A549 (cell line): ENCODE measurements around the gene ARL1. TPM values are rescaled to one million over a fixed set of nuclear protein-coding genes. Genes with fewer than 3 reads are reported as not detected.

Experiments
- ATAC-seq, 2 experiments: fragments of 200-7000 bp in 1 of 2; fragments of >200 bp in 1 of 2; cut with Nextera tagmentation in 1 of 2; cut with Tn5 transposase in 1 of 2; 3 replicates each; pipeline versions ENCODE4 v1.8.0 to v1.9.1; 2018 to 2020; ENCODE audit warnings: mild to moderate bottlenecking in 1 of 2, moderate library complexity in 1 of 2
- CTCF ChIA-PET: fragments of 300-600 bp; sonication (Branson Sonifier 250); formaldehyde crosslinking; extraction: SDS; loops from one replicate; lab custom pipeline; 2021; ENCODE audit warnings: antibody characterized with exemption, inconsistent platforms; lab: Yijun Ruan, JAX
- POLR2A ChIA-PET: fragments of 350-600 bp; formaldehyde crosslinking; extraction: SDS; loops from one replicate; lab custom pipeline; 2021; ENCODE audit warnings: antibody characterized with exemption, inconsistent platforms; lab: Yijun Ruan, JAX
- DNase-seq, 2 experiments: peaks; one replicate each; pipeline versions ENCODE4 v3.0.0 to v3.0.0-alpha.2; 2011 to 2016; ENCODE audit warnings: low read depth in 1 of 2, low spot score in 1 of 2
- FAIRE-seq: peaks from 2 replicates; lab custom pipeline; 2011; peaks lifted over from hg19 to GRCh38; lab: Jason Lieb, UNC
- H3K27ac ChIP-seq, 2 experiments: fragments of >200 bp; sonication (Bioruptor Twin); formaldehyde crosslinking; 3 replicates each; pipeline ENCODE4 v1.5.1; 2016 to 2017
- H3K4me1 ChIP-seq: fragments of >200 bp; sonication (Bioruptor Twin); formaldehyde crosslinking; 3 replicates; pipeline ENCODE4 v1.6.1; 2016
- H3K4me2 ChIP-seq: fragments of >200 bp; sonication (Bioruptor Twin); formaldehyde crosslinking; 3 replicates; pipeline ENCODE4 v1.6.1; 2016
- H3K4me3 ChIP-seq: fragments of >200 bp; sonication (Bioruptor Twin); formaldehyde crosslinking; 3 replicates; pipeline ENCODE4 v1.5.1; 2016
- H3K9me3 ChIP-seq: fragments of >200 bp; sonication (Bioruptor Twin); formaldehyde crosslinking; 3 replicates; pipeline ENCODE4 v1.6.1; 2016
- BCL3 ChIP-seq: fragments of >200 bp; sonication (Bioruptor Twin); formaldehyde crosslinking; IDR thresholded peaks from 3 replicates; pipeline ENCODE4 v1.6.1; 2016
- BHLHE40 ChIP-seq: IDR thresholded peaks from 2 replicates; pipeline ENCODE4 v1.6.1; 2012; ENCODE audit warnings: low read depth, low read length, inconsistent platforms
- CEBPB ChIP-seq, 2 experiments: fragments of >200 bp in 1 of 2; sonication (Bioruptor Twin) in 1 of 2; formaldehyde crosslinking in 1 of 2; IDR thresholded peaks; 2 replicates each; pipeline ENCODE4 v1.6.1; 2012 to 2016
- CHD2 ChIP-seq: fragments of 150-350 bp; IDR thresholded peaks from 2 replicates; pipeline ENCODE4 v1.6.1; 2014; ENCODE audit warnings: low read length; ENCODE audit not compliant: partially characterized antibody
- CHD4 ChIP-seq: fragments of 200-600 bp; sonication (generic); IDR thresholded peaks from 2 replicates; pipeline ENCODE4 v1.6.1; 2016; ENCODE audit warnings: antibody characterized with exemption, mild to moderate bottlenecking, borderline replicate concordance
- CTCF ChIP-seq: fragments of >200 bp; sonication (Bioruptor Twin); formaldehyde crosslinking; IDR thresholded peaks from 3 replicates; pipeline ENCODE4 v1.5.1; 2016
- EHF ChIP-seq: fragments of 250-450 bp; sonication (Bioruptor Pico); IDR thresholded peaks from 2 replicates; pipeline ENCODE4 v1.5.0; 2020; ENCODE audit warnings: mild to moderate bottlenecking
- FOXS1 ChIP-seq: fragments of 250-450 bp; sonication (Bioruptor Pico); IDR thresholded peaks from 2 replicates; pipeline ENCODE4 v1.5.0; 2020; ENCODE audit warnings: mild to moderate bottlenecking, moderate library complexity
- HDAC2 ChIP-seq: fragments of 200-600 bp; sonication (generic); IDR thresholded peaks from 2 replicates; pipeline ENCODE4 v1.6.1; 2016
- HEYL ChIP-seq: fragments of 250-450 bp; sonication (Bioruptor Pico); IDR thresholded peaks from 2 replicates; pipeline ENCODE4 v1.8.0; 2021; ENCODE audit warnings: mild to moderate bottlenecking, moderate library complexity
- HMGXB4 ChIP-seq: fragments of 250-450 bp; sonication (Bioruptor Pico); IDR thresholded peaks from 2 replicates; pipeline ENCODE4 v1.5.0; 2021; ENCODE audit warnings: mild to moderate bottlenecking, moderate library complexity, borderline replicate concordance
- HOXA7 ChIP-seq: fragments of 250-450 bp; sonication (Bioruptor Pico); IDR thresholded peaks from 2 replicates; pipeline ENCODE4 v1.5.0; 2020; ENCODE audit warnings: mild to moderate bottlenecking, moderate library complexity
- JUN ChIP-seq, 2 experiments: fragments of >200 bp; sonication (Bioruptor Twin); formaldehyde crosslinking; IDR thresholded peaks; 2 replicates in 1 of 2; 3 replicates in 1 of 2; pipeline ENCODE4 v1.6.1; 2016 to 2017
- MYC ChIP-seq: IDR thresholded peaks from 2 replicates; pipeline ENCODE4 v1.6.1; 2012; ENCODE audit warnings: mild to moderate bottlenecking, inconsistent platforms, low read length, improper control_type of control experiment, borderline replicate concordance
- PHF8 ChIP-seq: fragments of 200-600 bp; sonication (generic); IDR thresholded peaks from 2 replicates; pipeline ENCODE4 v1.6.1; 2016; ENCODE audit warnings: low read depth, mild to moderate bottlenecking, antibody characterized with exemption, moderate library complexity, borderline replicate concordance
- POLR2A ChIP-seq: IDR thresholded peaks from 2 replicates; pipeline ENCODE4 v1.6.1; 2012; ENCODE audit warnings: mild to moderate bottlenecking, low read length
- SREBF2 ChIP-seq: fragments of 450-650 bp; IDR thresholded peaks from 2 replicates; pipeline ENCODE4 v1.6.1; 2014; ENCODE audit warnings: mild to moderate bottlenecking, moderate library complexity
- TFCP2L1 ChIP-seq: fragments of 250-450 bp; sonication (Bioruptor Pico); IDR thresholded peaks from 2 replicates; pipeline ENCODE4 v1.5.0; 2021; ENCODE audit warnings: mild to moderate bottlenecking
- TP53 ChIP-seq: fragments of 250-450 bp; sonication (Bioruptor Pico); IDR thresholded peaks from 2 replicates; pipeline ENCODE4 v1.5.0; 2021; ENCODE audit warnings: mild to moderate bottlenecking, moderate library complexity
- ZC3H11A ChIP-seq: fragments of 450-650 bp; IDR thresholded peaks from 2 replicates; pipeline ENCODE4 v1.6.1; 2014; ENCODE audit warnings: antibody characterized with exemption, mild to moderate bottlenecking
- ZNF302 ChIP-seq: fragments of 250-450 bp; sonication (Bioruptor Pico); IDR thresholded peaks from 2 replicates; pipeline ENCODE4 v1.9.0; 2021; ENCODE audit warnings: inconsistent platforms, mild to moderate bottlenecking, moderate library complexity
- ZSCAN20 ChIP-seq: fragments of 250-450 bp; sonication (Bioruptor Pico); IDR thresholded peaks from 2 replicates; pipeline ENCODE4 v1.8.0; 2022; ENCODE audit warnings: mild to moderate bottlenecking, moderate library complexity
- WGBS: methylation state at CpG from one replicate; pipeline ENCODE4 v1.1.6; 2017; ENCODE audit errors: missing lambda C conversion rate; 5-methylcytosine and 5-hydroxymethylcytosine counted together
- polyA plus RNA-seq, 4 experiments: library from polyadenylated mRNA; depleted of rRNA in 3 of 4; stranded (reverse); fragments of >200 nt; fragmentation: RNase III in 1 of 4; extraction: RNeasy Plus Mini Kit Qiagen cat#74134 plus additional on column Dnase treatment in 1 of 4; gene quantifications; 2 replicates in 3 of 4; 3 replicates in 1 of 4; pipeline ENCODE4 v1.2.3, GENCODE V29; 2011 to 2017

The ARL1 gene
- polyA plus RNA-seq, 2 of the 4 experiments (the other 2 are of a cell fraction): 70.3 to 141 TPM

- FAIRE-seq: no peak
- no peak for DNase-seq
- POLR2A ChIA-PET: no interaction called here
- CTCF ChIA-PET: no interaction called here
- Histone ChIP-seq H3K4me2 (no peak overlapping the region), H3K4me1 (no peaks in the 10 kb centered on the region), H3K27ac (no peak overlapping the region), H3K4me3 (no peak overlapping the region), H3K9me3 (no peaks in the 10 kb centered on the region)
- ATAC-seq: no peak
- 95% methylated on average over 1 of the region's 1 CpG for WGBS
- TF ChIP-seq PHF8 (no peak), BHLHE40 (no peak), FOXS1 (CRISPR knock-in tag) (no peak), HMGXB4 (CRISPR knock-in tag) (no peak), HOXA7 (no peak), BCL3 (no peak)
Measured at GRCh38 chr12:101372431-101372830, 35.1 kb downstream of the ARL1 start.

GRCh38 chr12:101368016-101368415 lies 39.6 kb downstream of the ARL1 start:
- ATAC-seq (no peak), DNase-seq (no peak), FAIRE-seq (no peak)
- Histone ChIP-seq H3K4me1 (no peaks in the 10 kb centered on the region), H3K9me3 (no peaks in the 10 kb centered on the region), H3K27ac (no peak overlapping the region), H3K4me2 (no peak overlapping the region)
- POLR2A ChIA-PET: no interaction called here
- WGBS: 91% methylated on average over 6 of the region's 6 CpGs
- TF ChIP-seq JUN (IDR thresholded peaks at IDR 0.05) (no peak), TFCP2L1 (CRISPR knock-in tag) (no peak), POLR2A (no peak), CHD4 (no peak), EHF (CRISPR knock-in tag) (no peak), CHD2 (no peak), CTCF (no peak), ZSCAN20 (no peak), HOXA7 (no peak), MYC (no peak), TP53 (CRISPR knock-in tag) (no peak), HDAC2 (no peak), HEYL (CRISPR knock-in tag) (no peak), ZNF302 (CRISPR knock-in tag) (no peak), ZC3H11A (no peak)
- TF ChIP-seq, all 56 proteins: peak for 0
- CTCF ChIA-PET: interaction anchor here (0.6 kb wide), 1 partner anchor 16 kb away, joined by 5 read pairs; no protein-coding TSS in a partner anchor
- H3K4me3 ChIP-seq: no peak overlapping the region

- no peak for ATAC-seq
Measured at GRCh38 chr12:101361455-101361854, 46.1 kb downstream of the ARL1 start.

More at GRCh38 chr12:101361455-101361854, 46.1 kb downstream of the ARL1 start:
- CTCF ChIA-PET: interaction anchor here (1.0 kb wide), 1 partner anchor 38 kb away, joined by 3 read pairs; no protein-coding TSS in a partner anchor
- POLR2A ChIA-PET: no interaction called here
- TF ChIP-seq ZC3H11A (peak; percentile 97), SREBF2 (no peak), CEBPB (IDR thresholded peaks at IDR 0.05) (no peak)
- no peaks in the 10 kb centered on the region for H3K9me3 ChIP-seq
- no peak overlapping the region for H3K27ac ChIP-seq
- FAIRE-seq (no peak), DNase-seq (no peak)
- H3K4me2 ChIP-seq: no peak overlapping the region
- no peaks in the 10 kb centered on the region for H3K4me1 ChIP-seq
- WGBS: 94% methylated on average over 8 of the region's 8 CpGs
- no peak overlapping the region for H3K4me3 ChIP-seq
